Chondrocyte (in vitro differentiated cells): Measurements from ENCODE around the gene FAM20C. TPM values are rescaled to one million over a fixed set of nuclear protein-coding genes. Genes with fewer than 3 reads are reported as not detected.

Experiments used
- DNase-seq: peaks from one replicate; pipeline ENCODE4 v3.0.0; 2021; ENCODE audit warnings: mixed read lengths, low spot score
- H3K27ac Mint-ChIP-seq: one replicate; pipeline ENCODE4 v1.8.0; 2021; ENCODE audit warnings: mild to moderate bottlenecking, moderate library complexity, mixed read lengths; ENCODE audit not compliant: unreplicated experiment
- H3K27me3 Mint-ChIP-seq: 2 replicates; pipeline ENCODE4 v1.8.0; 2021; ENCODE audit warnings: low read depth, mixed read lengths
- H3K36me3 Mint-ChIP-seq: 2 replicates; pipeline ENCODE4 v1.8.0; 2021; ENCODE audit warnings: low read depth, mixed read lengths
- H3K4me1 Mint-ChIP-seq: 2 replicates; pipeline ENCODE4 v1.8.0; 2021; ENCODE audit warnings: low read depth, mild to moderate bottlenecking, mixed read lengths
- H3K4me3 Mint-ChIP-seq: one replicate; pipeline ENCODE4 v1.8.0; 2021; ENCODE audit warnings: mild to moderate bottlenecking, moderate library complexity, mixed read lengths; ENCODE audit not compliant: unreplicated experiment
- H3K9me3 Mint-ChIP-seq: 2 replicates; pipeline ENCODE4 v1.8.0; 2021; ENCODE audit warnings: low read depth, mixed read lengths
- total RNA-seq: library from RNA; stranded (reverse); gene quantifications from 3 replicates; pipeline ENCODE4 v1.2.1, GENCODE V29; 2021
- TF ChIP-seq, protein P1 (sequence below): fragments of 200-600 bp; sonication (generic); IDR thresholded peaks from 2 replicates; pipeline ENCODE4 v1.5.0; 2021; ENCODE audit warnings: antibody characterized with exemption, mild to moderate bottlenecking, moderate library complexity

The FAM20C gene
- total RNA-seq, 1 donor from 2014 or later = 34.4 TPM

DNA sequence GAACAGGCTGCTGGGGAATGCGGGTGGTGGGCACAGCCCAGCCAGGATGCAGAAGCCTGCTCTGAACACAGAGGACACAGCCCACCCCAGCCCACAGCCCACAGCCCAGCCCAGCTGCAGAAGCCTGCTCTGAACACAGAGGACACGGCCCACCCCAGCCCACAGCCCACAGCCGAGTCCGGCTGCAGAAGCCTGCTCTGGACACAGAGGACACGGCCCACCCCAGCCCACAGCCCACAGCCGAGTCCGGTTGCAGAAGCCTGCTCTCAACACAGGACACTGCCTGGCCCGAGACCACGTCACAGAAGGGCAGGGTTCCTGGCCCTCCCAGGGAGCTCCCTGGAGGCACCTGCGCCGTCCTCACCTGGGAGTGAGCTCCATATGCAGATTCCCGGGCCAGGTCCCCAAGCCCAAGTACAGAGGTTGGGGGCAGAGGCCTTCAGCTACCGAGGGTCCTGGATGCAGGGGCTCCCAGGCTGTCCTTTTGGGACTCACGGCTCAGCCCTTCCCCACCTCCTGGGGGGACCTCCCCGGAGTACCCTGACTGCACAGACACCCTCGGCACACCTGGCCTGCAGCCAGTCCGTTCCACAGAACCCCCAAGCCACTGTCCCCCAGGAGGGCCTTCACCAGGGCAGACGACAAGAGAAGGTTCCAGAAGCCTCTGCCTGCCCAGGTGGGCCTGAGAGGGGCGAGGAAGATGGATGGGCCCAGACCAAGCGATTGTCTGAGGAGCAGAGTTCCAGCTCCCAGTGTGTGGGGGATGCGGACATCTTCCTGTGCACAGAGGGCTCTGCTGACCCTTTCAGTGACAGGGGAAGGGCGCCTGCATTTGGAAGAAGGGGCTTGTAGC, 73.9 kb downstream of the FAM20C start:
- Mint-ChIP-seq H3K4me1 (peaks cover 6% of the 10 kb centered on the region), H3K27me3 (peaks cover 3% of the 10 kb centered on the region), H3K27ac (no peak overlapping the region), H3K9me3 (peaks cover 9% of the 10 kb centered on the region), H3K4me3 (no peak overlapping the region), H3K36me3 (peaks cover 12% of the 10 kb centered on the region)
- TF ChIP-seq, protein P1, sequence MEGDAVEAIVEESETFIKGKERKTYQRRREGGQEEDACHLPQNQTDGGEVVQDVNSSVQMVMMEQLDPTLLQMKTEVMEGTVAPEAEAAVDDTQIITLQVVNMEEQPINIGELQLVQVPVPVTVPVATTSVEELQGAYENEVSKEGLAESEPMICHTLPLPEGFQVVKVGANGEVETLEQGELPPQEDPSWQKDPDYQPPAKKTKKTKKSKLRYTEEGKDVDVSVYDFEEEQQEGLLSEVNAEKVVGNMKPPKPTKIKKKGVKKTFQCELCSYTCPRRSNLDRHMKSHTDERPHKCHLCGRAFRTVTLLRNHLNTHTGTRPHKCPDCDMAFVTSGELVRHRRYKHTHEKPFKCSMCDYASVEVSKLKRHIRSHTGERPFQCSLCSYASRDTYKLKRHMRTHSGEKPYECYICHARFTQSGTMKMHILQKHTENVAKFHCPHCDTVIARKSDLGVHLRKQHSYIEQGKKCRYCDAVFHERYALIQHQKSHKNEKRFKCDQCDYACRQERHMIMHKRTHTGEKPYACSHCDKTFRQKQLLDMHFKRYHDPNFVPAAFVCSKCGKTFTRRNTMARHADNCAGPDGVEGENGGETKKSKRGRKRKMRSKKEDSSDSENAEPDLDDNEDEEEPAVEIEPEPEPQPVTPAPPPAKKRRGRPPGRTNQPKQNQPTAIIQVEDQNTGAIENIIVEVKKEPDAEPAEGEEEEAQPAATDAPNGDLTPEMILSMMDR = no peak
- DNase-seq = peak; percentile 84

DNA sequence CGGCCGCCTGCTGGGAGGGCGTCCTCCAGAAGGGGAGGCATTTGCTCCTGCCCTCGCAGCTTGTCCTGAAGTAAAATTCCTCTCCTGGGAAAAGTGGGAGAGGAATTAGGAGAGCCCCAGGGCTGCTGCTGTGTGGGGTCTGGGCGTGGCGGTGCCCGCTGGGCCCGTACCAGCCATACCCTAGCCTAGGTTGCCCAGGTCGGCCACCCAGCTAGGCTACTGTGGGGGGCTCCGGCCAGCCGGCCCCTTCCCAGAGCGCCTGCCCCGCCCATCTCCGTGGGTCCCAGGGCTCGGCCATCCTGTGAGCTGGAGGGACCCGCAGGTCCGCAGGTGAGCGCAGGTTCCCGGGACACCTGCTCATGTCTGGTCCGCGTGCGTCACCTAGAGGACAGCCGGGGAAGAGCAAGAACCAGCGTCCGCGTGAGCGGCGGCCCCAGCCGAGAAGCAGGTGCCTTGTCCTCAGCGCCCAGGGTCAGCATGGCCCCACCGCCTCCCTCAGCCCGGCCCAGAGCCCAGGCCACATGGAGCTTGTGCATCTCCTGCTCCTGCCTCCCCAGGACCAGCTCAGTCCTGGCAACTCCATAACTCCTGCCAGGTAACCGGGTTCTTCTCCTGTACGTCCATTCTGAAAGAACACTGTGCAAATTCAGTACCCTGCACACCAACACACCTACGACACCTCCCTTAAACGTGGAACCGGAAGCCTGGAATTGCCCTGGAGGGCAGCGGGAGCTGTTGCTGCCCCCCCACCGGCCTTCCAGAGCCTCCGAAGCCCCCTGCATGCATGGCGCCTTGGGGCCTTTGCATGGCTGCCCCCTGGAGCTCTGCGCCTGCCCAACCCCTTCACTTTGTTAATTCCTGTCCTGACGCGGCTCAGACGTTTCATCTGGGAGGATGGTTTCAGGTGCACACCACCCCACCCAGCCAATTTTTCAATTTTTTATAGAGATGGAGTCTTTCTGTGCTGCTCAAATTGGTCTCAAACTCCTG, 74.8 kb downstream of the FAM20C start:
- peaks cover 3% of the 10 kb centered on the region for H3K27me3 Mint-ChIP-seq
- no peak overlapping the region for H3K4me3 Mint-ChIP-seq
- no peak overlapping the region for H3K27ac Mint-ChIP-seq
- TF ChIP-seq, protein P1 = peak; percentile 74
- peaks cover 12% of the 10 kb centered on the region for H3K4me1 Mint-ChIP-seq
- peak; percentile 86 for DNase-seq
- peaks cover 4% of the 10 kb centered on the region for H3K9me3 Mint-ChIP-seq
- peaks cover 5% of the 10 kb centered on the region for H3K36me3 Mint-ChIP-seq

DNA sequence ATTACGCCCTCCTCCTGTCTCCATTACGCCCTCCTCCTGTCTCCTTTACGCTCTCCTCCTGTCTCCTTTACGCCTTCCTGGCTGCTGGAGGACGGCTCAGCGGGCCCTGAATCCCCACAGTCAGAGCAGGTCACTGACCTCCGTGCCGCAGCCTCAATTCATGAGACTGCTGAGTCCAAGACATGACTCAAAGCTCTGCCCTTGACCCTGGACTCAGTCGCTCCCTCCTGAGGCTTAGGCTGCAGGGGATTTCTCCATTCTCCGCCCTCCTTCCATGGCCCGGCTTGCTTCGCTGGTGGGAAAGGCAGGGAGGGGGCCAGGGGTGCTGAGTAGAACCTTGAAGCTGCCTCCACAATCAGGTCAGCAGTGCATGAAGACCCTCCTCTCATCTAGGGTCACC, 76.6 kb downstream of the FAM20C start:
- H3K4me3 Mint-ChIP-seq = no peak overlapping the region
- H3K27me3 Mint-ChIP-seq = peaks cover 5% of the 10 kb centered on the region
- TF ChIP-seq, protein P1 = no peak
- peak; percentile 44 for DNase-seq
- H3K4me1 Mint-ChIP-seq = peaks cover 12% of the 10 kb centered on the region
- H3K36me3 Mint-ChIP-seq = peaks cover 4% of the 10 kb centered on the region
- H3K27ac Mint-ChIP-seq = no peak overlapping the region
- H3K9me3 Mint-ChIP-seq = peaks cover 6% of the 10 kb centered on the region

DNA sequence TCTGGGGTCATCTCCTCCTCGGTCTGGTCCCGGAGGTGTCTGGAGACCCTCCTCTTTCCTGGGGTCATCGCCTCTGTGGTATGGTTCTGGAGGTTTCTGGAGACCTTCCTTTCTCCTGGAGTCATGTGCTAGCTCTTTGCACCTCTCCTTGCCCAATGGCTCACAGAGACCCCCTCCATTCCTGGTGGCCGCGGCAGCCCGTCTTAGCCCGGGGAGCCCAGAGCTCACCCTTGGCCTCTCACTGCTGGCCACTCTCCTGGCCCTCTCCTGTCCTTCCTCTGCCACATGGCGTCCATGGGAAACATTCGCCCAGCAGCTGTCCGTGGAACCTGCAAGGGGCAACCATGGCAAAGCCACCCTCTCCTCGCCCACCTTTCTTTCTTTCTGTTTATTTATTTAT, 77.3 kb downstream of the FAM20C start:
- Mint-ChIP-seq H3K4me3 (no peak overlapping the region), H3K27ac (no peak overlapping the region), H3K36me3 (peaks cover 5% of the 10 kb centered on the region), H3K27me3 (peaks cover 5% of the 10 kb centered on the region), H3K4me1 (peaks cover 12% of the 10 kb centered on the region), H3K9me3 (peaks cover 6% of the 10 kb centered on the region)
- TF ChIP-seq, protein P1 = no peak
- DNase-seq = peak; percentile 59
